Measurements from ENCODE around the gene PLEKHB1.

Gene PLEKHB1, protein sequence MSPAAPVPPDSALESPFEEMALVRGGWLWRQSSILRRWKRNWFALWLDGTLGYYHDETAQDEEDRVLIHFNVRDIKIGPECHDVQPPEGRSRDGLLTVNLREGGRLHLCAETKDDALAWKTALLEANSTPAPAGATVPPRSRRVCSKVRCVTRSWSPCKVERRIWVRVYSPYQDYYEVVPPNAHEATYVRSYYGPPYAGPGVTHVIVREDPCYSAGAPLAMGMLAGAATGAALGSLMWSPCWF

DNA sequence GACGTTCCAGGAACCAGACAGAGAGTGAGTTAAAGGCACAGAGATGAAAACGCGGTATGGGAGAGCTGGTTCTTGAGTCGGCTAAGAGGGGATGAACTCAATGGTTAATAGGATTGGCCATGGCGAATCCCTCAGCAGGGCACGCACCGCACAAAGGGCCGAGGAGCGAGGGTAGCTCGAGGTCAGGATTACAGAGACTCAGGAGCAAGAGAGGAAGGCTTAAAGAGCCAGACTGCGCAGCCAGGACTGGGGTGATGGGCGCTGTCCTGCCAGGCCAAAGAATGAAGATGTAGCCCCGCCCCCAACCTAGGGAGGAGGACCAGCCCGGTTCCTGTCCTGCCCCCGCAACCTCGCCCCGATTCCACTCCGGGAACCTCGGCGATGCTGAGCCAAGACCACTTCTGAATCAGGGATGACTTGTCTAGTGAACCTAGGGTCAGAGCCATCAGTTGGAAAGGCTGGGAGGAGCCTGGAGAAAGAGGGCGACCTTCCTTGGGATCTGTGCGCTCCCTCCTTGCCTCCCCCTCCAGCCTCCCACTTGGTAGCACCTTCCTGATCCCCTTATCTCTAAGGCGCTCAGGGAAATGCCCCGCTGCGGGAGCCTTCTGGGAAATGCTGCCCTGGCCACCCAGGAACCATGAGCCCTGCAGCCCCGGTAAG is at the start of gene PLEKHB1:
PLEKHB1 (plus strand) TSS at position 610 of the 660 bp plus-strand sequence; CDS start at position 638, 28 bp downstream.
- no peak for DNase-seq (ENCODE audit: low read depth in 3 of 3, low spot score in 1 of 3)

DNA sequence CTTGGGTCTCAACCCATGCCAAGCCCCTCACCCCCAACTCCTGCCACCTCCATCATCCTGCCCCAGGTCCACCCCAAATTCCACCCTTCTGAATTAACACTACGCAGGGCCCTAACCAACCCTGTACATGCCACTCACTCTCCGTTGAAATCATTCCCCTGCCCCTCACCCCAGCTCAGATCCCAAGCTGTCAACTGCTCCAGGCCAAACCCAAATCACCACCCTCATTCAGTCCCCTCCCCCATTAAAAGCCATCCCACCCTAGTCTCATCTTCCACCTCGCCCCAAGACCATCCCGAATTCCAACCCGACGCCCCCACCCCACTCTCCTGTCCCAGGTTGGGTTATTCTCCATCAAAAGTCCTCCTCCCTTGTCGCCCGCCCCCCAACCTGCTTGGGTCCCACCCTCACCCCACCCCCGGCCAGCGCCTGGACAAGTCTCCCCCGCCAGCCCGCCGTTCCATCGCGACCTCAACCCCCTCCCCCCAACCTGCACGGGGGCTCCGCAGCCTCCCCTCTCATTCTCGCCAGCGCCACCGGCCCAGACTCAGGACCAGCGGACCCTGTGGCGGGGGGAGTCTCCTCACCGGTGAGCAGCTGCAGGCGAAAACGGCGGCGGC is 48.9 kb upstream of the PLEKHB1 start:
- no peak for DNase-seq (ENCODE audit: low read depth in 3 of 3, low spot score in 1 of 3)

DNA sequence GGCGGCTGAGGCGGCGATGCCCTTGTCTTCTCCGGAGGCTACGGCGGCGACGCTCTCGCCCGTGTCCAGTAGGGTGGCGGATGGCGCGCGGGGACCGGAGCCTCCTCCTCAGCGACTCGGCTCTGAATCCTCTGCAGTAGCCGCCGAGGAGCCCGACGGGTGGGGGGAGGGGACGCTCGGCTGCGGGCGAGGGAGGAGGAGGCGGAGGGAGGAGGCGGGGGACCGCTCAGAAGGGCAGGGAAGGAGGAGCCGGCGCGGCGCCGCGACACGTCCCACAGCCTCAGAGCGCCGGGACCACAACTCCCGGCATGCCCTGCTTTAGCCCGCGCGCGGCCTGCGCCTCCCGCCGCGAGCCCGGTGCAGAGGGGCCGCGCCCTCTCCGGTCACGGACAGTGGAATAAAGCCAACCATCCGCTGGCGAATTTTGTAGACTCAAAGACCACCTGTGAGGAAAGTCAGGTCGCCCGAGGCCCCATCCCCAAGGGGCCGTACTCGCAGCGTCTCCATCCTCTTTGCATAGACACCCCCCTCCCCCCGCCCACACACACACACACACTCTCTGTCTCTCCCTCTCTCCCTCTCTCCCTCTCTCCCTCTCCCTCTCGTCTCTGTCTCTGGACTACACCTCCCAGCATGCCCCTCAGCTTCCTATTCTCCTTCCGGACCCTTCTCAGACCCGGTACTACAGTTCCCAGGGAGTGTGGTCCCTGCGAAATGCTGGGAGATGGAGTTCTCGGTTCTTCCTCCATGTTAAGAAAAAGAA is 48.2 kb upstream of the PLEKHB1 start, which contains the start of gene FAM168A:
FAM168A (minus strand) TSS at position 157 of the 763 bp plus-strand sequence. CDS start 129,638 bp downstream, outside the sequence.
- DNase-seq (ENCODE audit: low read depth in 3 of 3, low spot score in 1 of 3): peak; percentile 84 to 87 (median 87)

DNA sequence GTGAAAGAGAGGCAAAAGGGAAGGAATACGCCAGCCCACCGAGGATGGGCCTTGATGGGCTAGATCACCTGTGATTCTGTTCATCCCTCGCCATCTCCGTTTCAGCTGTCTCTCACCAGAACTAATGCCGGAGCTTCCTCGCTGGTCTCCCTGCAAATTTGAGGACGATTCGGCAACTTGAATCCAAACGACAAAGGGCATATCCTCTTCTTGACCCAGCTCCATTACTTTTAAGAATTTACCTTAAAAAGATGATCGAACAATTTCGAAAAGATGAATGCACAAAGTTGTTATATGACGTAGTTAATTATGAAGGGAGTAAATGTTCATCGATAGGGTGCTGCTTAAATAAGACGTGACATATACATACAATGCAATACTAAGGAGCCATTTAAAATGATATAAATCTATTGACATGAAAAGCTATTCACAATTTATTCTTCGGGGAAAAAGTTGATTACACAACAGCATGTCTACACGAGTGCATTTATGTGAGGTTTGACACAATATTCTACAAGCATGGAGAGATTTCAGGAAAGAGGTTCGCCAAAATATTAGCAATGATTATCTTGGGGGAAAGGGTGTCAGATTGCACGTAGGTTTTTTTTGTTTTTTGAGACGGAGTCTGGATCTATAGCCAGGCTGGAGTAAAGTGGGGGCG is 47.5 kb upstream of the PLEKHB1 start:
- no peak for DNase-seq (ENCODE audit: low read depth in 3 of 3, low spot score in 1 of 3)

DNA sequence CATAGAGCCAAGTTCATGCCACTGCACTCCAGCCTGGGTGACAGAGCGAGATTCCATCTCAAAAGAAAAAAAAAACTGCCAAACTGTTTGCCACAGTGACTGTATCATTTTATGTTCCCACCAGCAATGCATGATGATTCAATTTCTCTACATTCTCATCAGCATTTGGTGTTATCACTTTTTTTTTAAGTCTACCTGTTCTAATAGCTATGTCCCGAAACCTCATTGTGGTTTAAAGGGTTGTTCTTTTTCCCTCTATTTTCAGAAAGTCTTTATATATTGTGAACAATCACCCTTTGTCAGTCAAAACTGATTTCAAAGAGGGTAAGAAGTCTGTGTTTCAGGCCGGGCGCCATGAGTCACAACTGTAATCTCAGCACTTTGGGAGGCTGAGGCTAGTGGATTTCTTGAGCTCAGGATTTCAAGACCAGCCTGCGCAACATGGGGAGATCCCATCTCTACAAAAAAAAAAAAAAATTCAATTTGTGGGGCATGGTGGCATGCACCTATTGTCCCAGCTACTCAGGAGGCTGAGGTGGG is 33.7 kb upstream of the PLEKHB1 start:
- DNase-seq (ENCODE audit: low read depth in 3 of 3, low spot score in 1 of 3): no peak

DNA sequence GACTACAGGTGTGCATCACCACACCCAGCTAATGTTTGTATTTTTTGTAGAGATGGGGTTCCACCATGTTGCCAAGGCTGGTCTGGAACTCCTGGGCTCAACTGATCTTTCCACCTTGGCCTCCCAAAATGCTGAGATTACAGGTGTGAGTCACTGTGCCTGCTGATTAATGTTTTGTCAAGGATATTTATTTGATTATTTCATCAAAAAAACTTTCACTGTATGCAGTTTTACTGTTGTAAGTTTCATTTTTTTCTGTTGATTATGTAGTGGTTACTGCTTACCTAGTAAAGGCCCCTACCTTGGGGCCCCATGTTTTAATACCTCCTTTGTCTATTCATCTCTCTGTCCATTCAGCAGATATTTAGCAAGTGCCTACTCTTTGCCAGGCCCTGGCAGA is 31.8 kb upstream of the PLEKHB1 start:
- DNase-seq (ENCODE audit: low read depth in 3 of 3, low spot score in 1 of 3): no peak

DNA sequence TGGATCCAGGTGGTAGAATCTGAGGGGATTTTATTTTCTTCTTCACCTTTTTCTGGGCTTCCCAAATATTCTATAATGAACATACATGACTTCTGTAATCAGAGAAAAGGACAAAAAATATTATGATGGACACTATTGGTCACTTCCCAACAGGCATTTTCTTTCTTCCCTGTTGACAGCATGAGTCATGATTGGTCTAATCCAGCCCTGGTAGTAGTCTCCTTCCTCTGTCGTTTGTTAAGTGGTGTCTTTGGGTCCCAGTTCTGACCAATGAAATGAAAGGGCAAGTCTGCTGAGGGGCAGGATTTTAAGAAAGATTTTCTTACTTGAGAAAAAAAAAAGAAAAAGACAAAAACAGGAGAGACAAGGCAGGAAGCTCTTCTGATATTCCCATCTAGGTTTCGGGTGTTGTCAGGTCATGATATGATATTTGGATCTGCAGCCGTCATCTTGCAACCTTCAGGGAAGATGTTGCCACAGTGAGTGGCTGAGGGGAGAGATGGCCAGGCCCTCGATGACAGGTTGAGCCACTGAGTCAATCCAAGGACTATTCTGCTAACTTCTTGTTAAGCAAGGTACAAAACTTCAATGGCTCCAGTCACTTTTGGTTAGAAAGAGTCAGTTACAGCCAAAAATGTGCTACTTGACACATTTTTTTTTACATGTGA is 23.3 kb upstream of the PLEKHB1 start:
- no peak for DNase-seq (ENCODE audit: low read depth in 3 of 3, low spot score in 1 of 3)

DNA sequence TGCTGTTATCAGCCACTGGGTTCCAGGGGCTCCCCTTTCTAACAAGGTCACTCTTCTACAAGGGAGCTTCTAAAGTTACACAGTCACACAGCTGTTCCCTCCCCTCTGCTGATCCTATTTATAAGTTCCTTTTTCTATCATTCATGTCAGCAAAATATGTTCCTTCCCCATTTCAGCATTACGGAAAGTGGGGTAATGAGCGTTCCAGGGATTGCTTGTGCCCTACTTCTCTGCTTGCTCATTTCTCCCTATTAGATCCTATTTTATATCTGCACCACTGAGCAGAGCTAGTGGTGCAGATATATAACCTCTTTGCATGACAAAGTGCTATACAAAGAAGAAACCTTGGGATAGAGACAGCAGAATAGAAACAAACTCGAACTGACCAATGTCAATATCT is 22.7 kb upstream of the PLEKHB1 start:
- DNase-seq (ENCODE audit: low read depth in 3 of 3, low spot score in 1 of 3): no peak

DNA sequence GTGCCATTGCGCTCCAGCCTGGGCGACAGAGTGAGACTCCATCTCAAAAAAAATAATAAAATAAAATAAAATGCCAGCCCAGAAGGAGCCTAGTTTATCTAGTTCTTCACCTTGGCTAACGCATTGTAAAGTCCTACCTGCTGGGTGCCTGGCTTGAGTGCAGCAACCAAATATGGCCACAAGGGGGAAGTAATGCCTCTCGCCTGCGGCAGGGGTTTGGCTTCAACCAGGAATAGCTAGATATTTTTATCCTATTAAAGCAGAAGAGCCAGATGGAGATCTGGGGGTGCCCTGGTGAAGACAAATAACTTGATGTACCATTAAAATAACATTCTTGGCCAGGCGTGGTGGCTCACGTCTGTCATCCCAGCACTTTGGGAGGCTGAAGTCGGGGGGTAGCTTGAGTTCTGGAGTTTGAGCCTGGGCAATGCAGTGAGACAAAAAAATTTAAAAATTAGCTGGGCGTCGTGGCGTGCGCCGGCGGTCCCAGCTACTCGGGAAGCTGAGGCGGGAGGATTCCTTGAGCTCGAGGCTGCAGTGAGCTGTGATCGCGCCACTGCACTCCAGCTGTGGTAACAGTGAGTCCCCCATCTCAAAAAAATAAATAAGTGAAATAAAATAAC is 20.6 kb upstream of the PLEKHB1 start:
- peak; percentile 23 to 42 (median 39) for DNase-seq (ENCODE audit: low read depth in 3 of 3, low spot score in 1 of 3)

DNA sequence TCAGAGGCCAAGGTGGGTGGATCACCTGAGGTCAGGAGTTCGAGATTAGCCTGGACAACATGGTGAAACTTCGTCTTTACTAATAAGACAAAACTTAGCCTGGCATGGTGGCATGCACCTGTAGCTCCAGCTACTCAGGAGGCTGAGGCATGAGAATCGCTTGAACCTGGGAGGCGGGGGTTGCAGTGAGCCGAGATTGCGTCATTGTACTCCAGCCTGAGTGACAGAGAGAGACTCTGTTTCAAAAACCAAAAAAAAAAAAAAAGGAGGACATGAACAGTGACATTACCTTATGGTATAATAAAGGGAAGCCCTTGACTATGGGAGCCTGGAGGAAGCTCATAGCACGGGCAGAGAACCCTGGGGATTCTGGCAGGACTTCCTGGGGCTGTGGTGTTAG is 16.5 kb upstream of the PLEKHB1 start:
- no peak for DNase-seq (ENCODE audit: low read depth in 3 of 3, low spot score in 1 of 3)

DNA sequence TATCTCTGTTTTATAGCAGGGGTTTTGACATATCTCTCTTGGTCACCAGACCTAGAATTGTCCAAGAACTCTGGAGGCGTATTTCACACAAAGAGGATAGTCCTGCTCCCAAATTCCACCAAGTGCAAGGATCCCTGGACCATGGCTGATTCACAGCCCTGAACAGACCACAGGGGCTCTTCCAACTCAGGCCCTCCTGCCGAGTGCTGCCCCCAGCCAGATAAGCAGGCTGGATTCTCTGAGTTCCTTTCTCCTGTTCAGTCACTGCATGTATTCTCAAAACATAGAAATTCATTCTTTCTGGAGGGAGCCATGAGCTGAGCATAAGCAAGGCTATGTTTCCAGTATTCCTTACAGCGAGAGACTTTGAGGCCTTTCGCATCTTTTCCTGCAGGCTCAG is 13.4 kb upstream of the PLEKHB1 start:
- DNase-seq (ENCODE audit: low read depth in 3 of 3, low spot score in 1 of 3): no peak

DNA sequence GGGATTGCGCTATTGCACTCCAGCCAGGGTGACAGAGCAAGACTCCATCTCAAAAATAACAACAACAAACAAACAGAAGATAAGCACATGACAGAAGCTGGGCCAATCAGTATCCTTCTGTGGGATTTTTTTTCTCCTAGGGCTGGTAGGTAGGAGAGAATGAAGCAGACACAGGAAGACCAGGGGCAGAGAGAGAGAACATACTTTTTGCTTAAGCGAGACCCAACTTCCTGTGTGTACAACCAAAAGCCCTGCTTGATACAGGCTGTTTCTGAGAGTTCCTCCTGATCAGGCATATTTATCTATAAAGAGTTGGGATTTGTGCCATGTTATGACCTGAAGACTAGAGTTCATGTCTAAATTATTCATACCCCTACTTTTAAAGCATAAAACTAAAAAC is 12.4 kb upstream of the PLEKHB1 start:
- DNase-seq (ENCODE audit: low read depth in 3 of 3, low spot score in 1 of 3): no peak

DNA sequence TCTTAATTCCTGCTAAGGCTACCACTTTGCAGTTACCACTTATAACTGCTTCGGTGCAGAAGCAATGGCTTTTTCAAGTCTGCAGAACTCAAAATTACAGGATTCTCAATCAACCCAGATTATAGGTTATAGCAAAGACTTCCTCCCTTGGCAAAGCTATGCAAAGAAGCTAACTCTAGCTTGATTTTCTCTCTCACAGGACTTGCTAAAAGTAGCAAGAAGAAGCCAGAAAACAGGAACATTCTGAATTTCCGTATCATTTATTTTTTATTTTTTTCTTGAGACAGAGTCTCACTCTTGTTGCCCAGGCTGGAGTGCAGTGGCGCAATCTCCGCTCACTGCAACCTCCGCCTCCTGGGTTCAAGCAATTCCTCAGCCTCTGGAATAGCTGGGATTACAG is 10.7 kb upstream of the PLEKHB1 start:
- DNase-seq (ENCODE audit: low read depth in 3 of 3, low spot score in 1 of 3): no peak

DNA sequence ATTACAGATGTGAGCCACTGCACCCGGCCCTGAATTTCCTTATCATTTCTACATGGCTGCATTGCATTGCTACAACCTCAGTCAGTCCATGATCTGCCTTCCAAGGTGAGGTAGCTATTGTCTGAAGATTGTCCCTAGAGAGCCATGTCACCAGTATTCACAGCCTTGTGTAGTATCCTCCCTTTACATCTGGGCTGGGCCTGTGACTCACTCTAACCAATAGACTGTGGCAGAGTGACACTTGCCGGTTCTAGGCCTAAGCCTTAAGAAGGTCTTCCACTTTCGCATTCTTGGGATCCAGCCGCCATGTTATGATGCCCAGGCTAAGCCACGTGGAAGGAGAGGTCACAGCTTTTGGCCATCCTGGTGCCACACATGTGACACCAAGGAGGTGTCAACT is 10.1 kb upstream of the PLEKHB1 start:
- DNase-seq (ENCODE audit: low read depth in 3 of 3, low spot score in 1 of 3): no peak

DNA sequence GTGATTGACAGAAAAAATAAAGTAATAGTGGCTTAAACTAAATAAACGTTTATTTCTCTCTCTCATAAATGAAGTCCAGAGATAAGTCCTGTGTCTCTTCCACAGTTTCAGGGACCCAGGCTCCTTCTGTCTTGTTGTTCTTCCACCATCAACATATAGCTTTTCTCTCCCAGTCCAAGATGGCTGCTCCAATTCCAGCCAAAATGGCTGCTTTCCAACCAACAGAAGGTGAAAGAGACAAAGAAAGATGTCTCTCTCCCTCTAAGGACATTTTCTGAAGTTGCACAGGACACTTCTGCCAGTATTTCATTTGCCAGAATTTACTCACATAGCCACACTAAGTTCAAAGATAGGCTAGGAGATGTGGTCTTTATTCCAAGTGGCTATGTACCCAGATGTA is 9.4 kb upstream of the PLEKHB1 start:
- DNase-seq (ENCODE audit: low read depth in 3 of 3, low spot score in 1 of 3): no peak

DNA sequence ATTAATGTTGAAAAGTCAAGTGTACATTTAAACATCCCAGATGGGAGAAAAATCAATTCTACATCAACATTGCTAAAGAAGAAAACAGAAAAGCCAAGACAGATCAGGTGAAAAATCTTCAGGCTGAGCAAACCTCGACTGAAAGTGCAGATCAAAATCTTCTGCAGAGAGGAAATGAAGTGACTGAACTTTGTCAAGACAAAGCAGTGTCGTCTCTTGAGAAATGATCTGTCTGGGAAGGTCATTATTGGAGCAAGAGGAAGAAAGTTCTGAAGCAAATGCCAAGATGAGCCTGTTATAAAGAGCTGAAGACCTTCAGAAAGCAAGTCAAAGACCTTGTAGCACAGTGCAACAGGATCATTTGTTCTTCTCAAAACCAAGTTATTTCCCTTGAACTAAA is 5.8 kb upstream of the PLEKHB1 start:
- no peak for DNase-seq (ENCODE audit: low read depth in 3 of 3, low spot score in 1 of 3)

DNA sequence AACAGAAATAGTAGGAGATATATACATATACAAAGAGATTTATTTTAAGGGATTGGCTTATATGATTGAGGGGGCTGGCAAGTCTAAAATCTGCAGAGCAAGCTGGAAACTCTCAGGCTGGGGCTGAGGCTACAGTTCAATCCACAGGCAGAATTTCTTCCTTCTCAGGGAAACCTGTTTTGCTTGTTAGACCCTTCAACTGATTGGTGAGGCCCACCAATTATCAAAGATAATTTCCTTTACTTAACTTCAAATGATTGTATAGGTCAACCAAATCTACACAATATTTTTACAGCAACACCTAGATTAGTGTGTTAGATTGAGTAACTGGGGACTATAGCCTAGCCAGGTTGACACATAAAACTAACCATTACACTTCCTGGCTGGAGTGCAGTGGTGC is 4.7 kb upstream of the PLEKHB1 start:
- no peak for DNase-seq (ENCODE audit: low read depth in 3 of 3, low spot score in 1 of 3)

DNA sequence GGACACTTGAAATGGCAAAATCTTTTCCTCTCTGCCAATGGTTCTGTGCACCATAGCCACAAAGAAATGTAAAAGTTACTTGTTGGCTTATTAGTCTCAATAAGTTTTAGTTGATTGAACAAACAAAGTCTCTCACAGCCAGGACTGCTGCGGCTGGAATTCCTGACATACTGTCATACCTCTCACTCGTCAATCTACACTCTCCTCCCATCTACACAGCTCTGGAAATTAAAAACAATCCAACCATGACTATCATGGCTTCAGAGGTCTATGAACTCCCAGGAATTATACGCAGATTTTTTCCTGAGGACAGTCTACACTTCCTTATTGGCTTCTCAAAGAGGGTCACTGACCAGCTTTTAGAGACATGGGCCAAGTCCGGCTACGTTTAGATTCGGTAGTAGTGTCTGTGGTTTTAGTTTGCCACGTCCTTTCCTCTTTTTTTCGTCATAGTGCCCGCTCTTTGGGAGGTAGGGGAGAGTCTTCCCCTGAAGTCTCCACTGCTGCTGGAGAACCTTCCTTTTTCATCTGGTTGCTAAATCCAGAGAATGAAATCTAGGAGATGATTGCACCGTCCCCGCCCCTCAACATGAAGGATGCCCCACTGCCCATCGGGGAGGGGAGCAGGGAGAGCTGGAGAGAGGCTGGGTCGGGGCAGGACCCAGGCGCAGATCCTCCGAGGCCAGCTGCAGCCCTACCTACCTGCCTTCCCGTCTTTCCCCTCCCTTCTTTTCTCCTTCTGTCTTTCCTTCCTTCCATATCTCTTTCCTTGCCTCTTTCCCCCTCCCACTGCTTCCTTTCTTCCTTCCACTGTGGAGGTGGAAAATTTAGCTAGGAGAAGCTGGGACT is 1.0 kb upstream of the PLEKHB1 start:
- DNase-seq (ENCODE audit: low read depth in 3 of 3, low spot score in 1 of 3): no peak
